Measurements from ENCODE around the gene PRKCZ. TPM values are rescaled to one million over a fixed set of nuclear protein-coding genes. Genes with fewer than 3 reads are reported as not detected.

The PRKCZ gene
- total RNA-seq, 2 donors from 2014 or later: 34.5 to 46.7 TPM

DNA sequence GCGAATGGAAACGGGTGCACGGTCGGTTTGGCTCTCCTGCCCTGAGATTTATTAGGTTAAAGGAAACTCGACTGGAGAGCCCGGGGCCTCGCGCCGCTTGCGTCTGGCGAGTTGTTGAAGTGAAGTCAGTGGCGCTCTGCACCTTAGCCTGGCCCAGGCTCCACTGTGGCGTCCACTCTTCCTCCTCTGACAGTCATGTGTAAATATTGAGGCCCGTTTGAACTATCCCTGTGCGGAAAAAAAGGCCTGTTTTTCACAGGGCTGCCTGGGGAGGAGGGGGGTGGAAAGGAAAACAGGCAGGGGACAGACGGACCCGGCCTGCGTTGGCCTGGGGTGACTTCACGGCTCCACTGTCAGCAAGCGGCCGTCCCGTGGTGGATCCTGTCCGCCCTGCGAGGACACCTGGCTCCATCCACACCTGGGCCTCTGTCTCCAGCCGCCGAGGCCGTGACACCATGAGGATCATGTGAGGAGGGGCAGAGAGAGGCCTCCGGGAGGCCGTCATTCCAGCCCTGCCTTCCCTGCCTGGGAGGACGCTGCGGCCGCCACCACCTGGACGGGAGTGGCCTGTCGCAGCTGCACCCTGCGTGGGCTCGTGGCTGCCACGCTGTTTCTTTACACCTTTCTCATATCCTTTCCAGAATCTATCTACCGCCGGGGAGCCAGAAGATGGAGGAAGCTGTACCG lies 84.6 kb downstream of the PRKCZ start:
- Histone ChIP-seq H3K36me3 (no peaks in the 10 kb centered on the region), H3K4me3 (no peak overlapping the region), H3K27me3 (replicated peaks; ENCODE audit: insufficient read depth) (no peaks in the 10 kb centered on the region), H3K9me3 (no peaks in the 10 kb centered on the region), H3K4me1 (replicated peaks) (peaks cover 19% of the 10 kb centered on the region), H3K27ac (peak overlapping the region; percentile 82 to 96)
- peak; percentile 47 for DNase-seq (ENCODE audit: low spot score)
- TF ChIP-seq POLR2A (IDR thresholded peaks at IDR 0.05) (no peak), POLR2AphosphoS5 (IDR thresholded peaks at IDR 0.05) (no peak), CTCF (IDR thresholded peaks at IDR 0.05) (no peak)
- intact Hi-C loops (cut with DNase I): no loop called here
- WGBS: 62% methylated on average over 38 of the region's 40 CpGs

GRCh38 chr1:2135441-2135841 lies 85.2 kb downstream of the PRKCZ start:
- Histone ChIP-seq H3K4me1 (replicated peaks) (peaks cover 19% of the 10 kb centered on the region), H3K36me3 (no peaks in the 10 kb centered on the region), H3K4me3 (no peak overlapping the region), H3K27ac (peak overlapping the region; percentile 82 to 96), H3K9me3 (no peaks in the 10 kb centered on the region), H3K27me3 (replicated peaks; ENCODE audit: insufficient read depth) (no peaks in the 10 kb centered on the region)
- no peak for TF ChIP-seq POLR2A (IDR thresholded peaks at IDR 0.05)
- TF ChIP-seq POLR2AphosphoS5 (IDR thresholded peaks at IDR 0.05): peak; percentile 22
- TF ChIP-seq CTCF (IDR thresholded peaks at IDR 0.05): no peak
- peak; percentile 61 for DNase-seq (ENCODE audit: low spot score)
- WGBS: 20% methylated on average over 13 of the region's 13 CpGs
- intact Hi-C loops (cut with DNase I): no loop called here

- peaks cover 19% of the 10 kb centered on the region for H3K4me1 ChIP-seq (replicated peaks)
- TF ChIP-seq POLR2A (IDR thresholded peaks at IDR 0.05) (no peak), POLR2AphosphoS5 (IDR thresholded peaks at IDR 0.05) (no peak), CTCF (IDR thresholded peaks at IDR 0.05) (no peak)
- WGBS: 80% methylated on average over 10 of the region's 10 CpGs
- H3K36me3 ChIP-seq: no peaks in the 10 kb centered on the region
- H3K27ac ChIP-seq: peak overlapping the region; percentile 82 to 96
- H3K4me3 ChIP-seq: no peak overlapping the region
- H3K9me3 ChIP-seq: no peaks in the 10 kb centered on the region
- intact Hi-C loops (cut with DNase I): no loop called here
- DNase-seq (ENCODE audit: low spot score): no peak
- H3K27me3 ChIP-seq (replicated peaks; ENCODE audit: insufficient read depth): no peaks in the 10 kb centered on the region
Observed at GRCh38 chr1:2135941-2136340, 85.7 kb downstream of the PRKCZ start.

DNA sequence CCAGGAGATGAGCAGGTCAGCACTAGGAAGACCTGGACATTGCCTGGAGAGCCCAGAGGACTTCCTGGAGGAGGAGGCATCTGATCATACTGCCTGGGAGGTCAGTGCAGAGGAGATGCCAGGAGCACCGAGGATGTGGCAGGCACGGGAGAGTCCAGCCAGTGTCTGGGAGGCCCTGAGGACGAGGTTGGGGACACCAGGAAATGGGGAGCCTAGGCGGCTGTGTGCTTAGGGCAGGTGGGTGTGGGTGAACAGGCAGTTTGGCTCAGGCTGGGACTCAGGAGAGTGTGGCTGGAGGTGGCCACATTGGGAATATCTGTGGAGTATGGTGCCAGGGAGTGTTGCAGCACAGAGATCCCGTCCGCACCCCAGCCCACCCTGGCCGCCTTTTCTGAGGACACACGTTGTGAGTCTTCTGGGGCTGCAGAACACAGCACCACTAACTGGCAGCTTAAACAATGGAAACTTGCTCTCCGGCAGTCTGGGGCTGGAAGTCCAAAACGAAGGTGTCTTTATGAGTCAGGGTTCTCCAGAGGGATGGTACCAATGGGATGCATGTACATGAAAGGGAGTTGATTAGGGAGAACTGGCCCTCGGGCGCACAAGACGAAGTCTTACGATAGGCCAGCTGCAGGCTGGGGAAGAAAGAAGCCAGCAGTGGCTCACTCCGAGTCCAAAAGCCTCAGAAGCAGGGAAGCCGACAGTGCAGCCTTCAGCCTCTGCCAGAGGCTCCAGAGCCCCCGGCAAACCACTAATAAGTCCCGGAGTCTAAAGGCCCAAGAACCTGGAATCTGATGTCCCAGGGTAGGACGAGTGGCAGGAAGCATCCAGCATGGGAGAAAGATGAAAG lies 86.4 kb downstream of the PRKCZ start:
- DNase-seq (ENCODE audit: low spot score): no peak
- Histone ChIP-seq H3K4me3 (no peak overlapping the region), H3K4me1 (replicated peaks) (peaks cover 19% of the 10 kb centered on the region), H3K27ac (peak overlapping the region in 1 of 2 donors; percentile 96), H3K9me3 (no peaks in the 10 kb centered on the region), H3K27me3 (replicated peaks; ENCODE audit: insufficient read depth) (no peaks in the 10 kb centered on the region), H3K36me3 (no peaks in the 10 kb centered on the region)
- intact Hi-C loops (cut with DNase I): no loop called here
- TF ChIP-seq POLR2AphosphoS5 (IDR thresholded peaks at IDR 0.05) (no peak), CTCF (IDR thresholded peaks at IDR 0.05) (no peak), POLR2A (IDR thresholded peaks at IDR 0.05) (no peak)
- WGBS: 87% methylated on average over 19 of the region's 19 CpGs
